SK-MEL-5 (cell line): ENCODE results near the gene RPS15. TPM values are rescaled to one million over a fixed set of nuclear protein-coding genes. Genes with fewer than 3 reads are reported as not detected.

ENCODE experiments used
- DNase-seq: peaks from one replicate; pipeline ENCODE4 v3.0.0-alpha.2; 2016; ENCODE audit warnings: low read depth, low spot score
- in situ Hi-C: cut with HindIII; loops from 2 replicates; pipeline ENCODE4 v1.10.0; 2016; ENCODE audit warnings: low sequenced_read_pairs, high pct_unique_total_duplicates, low pct_unique_long_range_greater_than_20kb
- polyA plus RNA-seq, 2 experiments: library from polyadenylated mRNA; depleted of rRNA; stranded (reverse); fragments of >200 nt; gene quantifications; 2 replicates each; pipeline ENCODE4 v1.2.3, GENCODE V29; 2015
- total RNA-seq: library from RNA; depleted of rRNA; stranded (reverse); fragments of >200 nt; shearing (Covaris generic); gene quantifications from 2 replicates; pipeline ENCODE4 v1.2.3, GENCODE V29; 2014; rRNA removed

RPS15 gene
- 1,300 and 1,363 TPM in 2 replicates for total RNA-seq
- 2,098 and 4,091 TPM in 2 replicates for polyA plus RNA-seq (2015; cell fraction: cytosol; rRNA removed)
- polyA plus RNA-seq (2015; cell fraction: nucleus; rRNA removed): 241 and 356 TPM in 2 replicates

DNA sequence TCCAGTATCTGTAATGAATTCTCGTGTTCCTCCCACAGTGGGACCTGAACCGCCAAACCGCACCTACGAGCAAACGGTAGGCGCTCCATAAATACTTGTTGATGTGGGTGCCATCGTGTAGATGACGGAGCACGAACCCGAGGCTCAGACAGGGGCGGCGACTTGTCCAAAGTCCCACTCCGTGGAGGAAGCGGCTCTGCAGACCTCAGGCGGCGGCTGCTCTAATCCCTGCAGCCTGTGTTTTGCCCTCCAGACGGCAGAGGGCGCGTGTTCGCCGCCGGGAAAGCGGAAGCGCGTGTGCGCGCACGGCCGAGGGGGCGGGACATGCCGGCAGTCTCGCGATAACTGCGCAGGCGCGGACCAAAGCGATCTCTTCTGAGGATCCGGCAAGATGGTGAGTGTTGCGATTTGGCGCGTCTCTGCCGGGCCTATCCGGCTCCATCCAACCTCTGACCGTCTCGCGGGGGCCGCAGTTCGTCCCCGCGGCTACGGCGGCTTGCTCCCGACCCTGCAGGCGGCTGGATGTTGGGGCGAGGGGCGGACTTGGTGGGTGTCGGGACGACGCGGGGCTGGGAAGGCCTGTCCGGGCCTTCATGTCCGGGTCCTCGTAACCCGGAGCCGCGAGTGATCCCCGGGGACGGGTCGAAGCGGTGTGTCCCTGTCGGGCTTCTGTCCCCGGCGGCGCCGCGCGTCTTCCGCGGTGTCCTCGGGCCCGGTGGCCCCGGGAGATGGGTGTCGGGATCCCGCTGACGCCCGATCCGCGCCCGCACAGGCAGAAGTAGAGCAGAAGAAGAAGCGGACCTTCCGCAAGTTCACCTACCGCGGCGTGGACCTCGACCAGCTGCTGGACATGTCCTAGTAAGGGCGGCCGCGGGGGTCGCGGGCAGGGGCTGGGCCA, at the start of gene RPS15:
TSS of gene RPS15 (plus strand) at position 362 of the 898 bp plus-strand sequence. CDS start at position 392, 30 bp downstream.
- peak; percentile 89 for DNase-seq
- in situ Hi-C loops: no loop called here

DNA sequence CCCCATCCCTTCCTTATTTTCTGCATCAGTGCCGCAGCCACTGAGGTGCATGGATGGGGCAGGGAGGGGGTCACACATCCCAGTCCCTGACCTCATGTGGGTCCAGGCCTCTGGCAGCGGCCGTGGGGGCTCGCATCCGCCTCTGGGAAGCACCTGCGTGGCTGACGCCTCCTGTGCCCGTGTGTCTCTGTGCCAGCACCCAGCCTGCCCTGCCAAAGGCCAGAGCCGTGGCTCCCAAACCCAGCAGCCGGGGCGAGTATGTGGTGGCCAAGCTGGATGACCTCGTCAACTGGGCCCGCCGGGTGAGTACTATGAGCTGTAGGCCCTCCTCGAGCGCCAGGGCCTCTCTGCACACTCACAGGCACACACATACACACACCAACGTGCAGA, 49.6 kb upstream of the RPS15 start:
- in situ Hi-C loops: no loop called here
- DNase-seq: no peak

DNA sequence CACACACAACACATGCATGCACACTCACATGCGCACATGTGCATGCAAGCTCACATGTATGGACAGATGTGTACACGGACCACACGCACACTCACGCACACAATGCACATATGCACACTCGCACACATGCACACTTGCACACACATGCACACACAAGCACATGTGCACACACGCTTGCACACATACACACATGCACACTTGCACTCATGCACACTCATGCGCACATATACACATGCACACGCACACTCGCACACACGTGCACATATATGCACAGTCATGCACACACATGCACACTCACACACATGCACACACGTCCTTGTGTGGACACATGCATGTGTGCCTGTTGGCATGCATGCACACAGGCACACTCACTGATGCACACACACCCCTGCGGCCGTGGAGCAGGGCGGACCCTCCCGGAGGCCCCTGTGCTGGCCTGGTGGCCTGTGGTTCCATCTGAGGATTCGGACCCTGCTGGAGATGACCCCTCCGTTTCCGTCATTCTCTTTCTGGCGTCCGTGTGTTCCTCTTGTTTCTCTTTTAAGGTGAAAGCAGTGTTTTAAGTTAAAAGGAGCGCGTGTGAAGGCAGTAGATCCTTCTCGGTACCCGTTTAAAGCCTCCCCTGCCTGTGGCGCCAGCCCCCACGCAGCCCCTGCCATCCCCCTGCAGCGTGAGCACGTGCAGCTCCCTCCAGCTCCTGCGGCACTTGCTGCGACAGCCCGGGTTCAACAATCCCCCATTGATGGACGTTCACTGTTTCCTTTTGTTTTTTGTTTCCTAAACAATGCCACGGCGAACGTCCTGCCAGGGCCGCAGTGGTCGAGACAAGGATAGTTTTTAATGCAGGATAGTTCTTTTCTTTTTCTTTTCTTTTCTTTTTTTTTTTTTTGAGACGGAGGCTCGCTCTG, 48.9 kb upstream of the RPS15 start:
- no peak for DNase-seq
- in situ Hi-C loops: no loop called here

DNA sequence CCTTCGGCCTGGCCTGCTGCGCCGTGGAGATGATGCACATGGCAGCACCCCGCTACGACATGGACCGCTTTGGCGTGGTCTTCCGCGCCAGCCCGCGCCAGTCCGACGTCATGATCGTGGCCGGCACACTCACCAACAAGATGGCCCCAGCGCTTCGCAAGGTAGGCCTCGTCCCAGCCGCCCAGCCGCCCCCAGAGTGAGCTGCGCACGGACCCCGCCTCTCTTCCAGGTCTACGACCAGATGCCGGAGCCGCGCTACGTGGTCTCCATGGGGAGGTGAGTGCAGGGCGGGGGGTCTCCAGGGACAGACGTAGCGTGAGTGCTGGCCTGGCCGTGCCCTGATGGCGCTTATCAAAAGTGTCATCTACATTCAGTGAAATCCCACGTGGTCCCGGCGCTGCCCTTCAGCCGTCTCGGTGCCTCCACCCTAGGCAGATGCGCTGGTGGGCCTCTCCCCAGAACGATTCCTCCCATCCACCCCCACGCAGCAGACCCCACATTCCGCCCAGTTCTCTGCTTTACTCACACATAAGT, 47.2 kb upstream of the RPS15 start:
- in situ Hi-C loops: no loop called here
- DNase-seq: no peak

DNA sequence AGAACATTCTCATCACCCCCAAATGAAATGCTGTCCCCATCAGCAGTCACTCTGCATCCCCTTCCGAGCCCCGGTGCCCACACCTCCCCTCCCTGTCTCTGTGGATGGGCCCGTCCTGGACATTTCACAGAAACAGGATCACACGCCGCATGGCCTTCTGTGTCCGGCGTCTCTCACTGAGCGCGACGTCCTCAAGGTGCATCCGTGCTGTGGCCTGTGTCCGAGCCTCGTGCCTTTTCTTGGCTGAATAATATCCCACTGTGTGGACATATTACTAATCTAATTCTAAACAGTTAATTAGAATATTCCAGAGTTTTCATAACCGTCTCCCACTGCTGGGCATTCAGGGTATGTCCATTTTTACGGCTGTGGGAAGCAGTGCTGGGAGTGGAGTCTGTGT, 45.8 kb upstream of the RPS15 start:
- in situ Hi-C loops: no loop called here
- DNase-seq: no peak

DNA sequence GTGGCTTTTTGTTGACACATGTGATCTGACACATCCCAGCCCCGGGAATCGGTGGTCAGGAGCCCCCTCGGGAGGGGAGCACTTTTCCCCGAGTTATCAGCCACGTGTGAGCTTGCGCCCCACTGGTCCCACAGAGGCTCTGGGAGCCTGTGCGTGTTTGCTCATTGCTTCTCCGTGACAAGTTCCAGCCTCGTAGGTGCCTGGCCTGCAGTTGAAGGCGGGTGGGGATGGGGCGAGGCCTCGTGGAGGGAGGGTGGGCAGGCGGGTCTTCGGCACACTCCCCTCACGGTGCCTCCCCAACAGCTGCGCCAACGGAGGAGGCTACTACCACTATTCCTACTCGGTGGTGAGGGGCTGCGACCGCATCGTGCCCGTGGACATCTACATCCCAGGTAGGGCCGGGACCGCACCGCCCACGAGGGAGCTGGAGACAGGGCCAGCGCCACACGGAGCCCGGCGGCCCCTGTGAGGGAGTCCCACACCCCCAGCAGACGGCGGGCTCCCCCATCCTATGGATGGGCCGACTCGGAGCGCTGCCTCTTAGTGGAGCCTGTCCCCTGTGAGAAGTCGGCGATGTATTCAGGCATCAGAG, 45.2 kb upstream of the RPS15 start:
- no peak for DNase-seq
- in situ Hi-C loops: no loop called here

DNA sequence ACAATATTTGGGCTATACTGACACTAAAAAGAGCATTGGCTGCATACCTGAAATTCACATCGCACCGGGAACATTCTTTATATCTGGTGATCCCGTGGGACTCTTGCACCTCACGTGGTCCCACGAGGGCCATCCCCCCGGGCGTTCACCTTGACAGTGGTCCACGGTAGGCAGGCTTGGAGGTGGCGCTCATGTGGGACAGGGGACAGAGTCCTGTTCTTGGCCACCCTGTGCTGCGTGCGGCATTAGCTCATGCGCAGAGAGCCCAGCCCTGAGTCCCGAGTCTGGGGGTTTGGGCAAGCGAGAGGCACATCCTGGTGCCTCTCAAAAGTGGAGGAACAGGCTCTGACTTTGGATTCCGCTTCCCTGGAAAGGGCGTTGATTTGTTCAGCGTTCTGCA, 44.4 kb upstream of the RPS15 start:
- DNase-seq: no peak

DNA sequence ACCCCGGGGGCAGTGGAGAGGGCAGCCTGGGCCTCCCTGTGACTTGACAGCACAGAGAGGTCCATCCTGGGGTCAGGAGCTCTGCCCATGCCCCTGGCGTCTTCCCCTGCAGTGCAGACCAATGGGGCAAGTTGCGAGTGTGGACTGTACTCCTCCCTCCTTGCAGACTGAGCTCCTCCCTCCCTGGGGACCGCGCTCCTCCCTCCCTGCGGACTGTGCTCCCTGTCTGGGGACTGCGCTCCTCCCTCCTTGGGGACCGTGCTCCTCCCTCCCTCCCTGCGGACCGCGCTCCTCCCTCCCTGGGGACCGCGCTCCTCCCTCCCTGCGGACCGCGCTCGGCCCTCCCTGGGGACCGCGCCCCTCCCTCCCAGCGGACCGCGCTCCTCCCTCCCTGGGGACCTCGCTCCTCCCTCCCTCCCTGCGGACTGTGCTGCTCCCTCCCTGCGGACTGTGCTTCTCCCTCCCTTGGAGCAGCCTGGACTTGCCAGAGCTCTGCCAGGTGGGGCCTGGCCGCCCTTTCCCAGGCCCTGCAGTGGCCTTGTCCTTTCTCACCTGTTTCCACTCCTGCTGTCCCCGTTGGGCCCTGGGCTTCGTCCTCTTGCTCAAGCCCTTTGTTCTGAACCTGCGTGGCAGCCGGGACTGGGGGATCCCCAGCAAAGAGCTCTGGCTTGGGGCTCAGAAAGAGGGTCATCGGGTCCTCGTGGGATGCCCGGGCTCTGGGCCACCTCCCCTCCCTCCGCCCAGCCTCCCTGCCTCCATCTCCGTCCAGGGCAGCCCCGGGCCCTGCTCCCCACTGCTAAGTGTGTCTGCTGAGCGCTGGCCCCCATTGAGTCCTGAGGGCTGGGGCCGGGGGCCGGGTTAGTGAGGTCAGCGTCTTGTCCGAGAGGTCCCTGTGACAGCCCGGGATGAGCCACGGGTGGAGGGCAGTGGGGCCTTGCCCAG, 43.7 kb upstream of the RPS15 start:
- DNase-seq: no peak
- in situ Hi-C loops: no loop called here

More for the DNA sequence above, 44.4 kb upstream of the RPS15 start:
- in situ Hi-C loops: no loop called here

DNA sequence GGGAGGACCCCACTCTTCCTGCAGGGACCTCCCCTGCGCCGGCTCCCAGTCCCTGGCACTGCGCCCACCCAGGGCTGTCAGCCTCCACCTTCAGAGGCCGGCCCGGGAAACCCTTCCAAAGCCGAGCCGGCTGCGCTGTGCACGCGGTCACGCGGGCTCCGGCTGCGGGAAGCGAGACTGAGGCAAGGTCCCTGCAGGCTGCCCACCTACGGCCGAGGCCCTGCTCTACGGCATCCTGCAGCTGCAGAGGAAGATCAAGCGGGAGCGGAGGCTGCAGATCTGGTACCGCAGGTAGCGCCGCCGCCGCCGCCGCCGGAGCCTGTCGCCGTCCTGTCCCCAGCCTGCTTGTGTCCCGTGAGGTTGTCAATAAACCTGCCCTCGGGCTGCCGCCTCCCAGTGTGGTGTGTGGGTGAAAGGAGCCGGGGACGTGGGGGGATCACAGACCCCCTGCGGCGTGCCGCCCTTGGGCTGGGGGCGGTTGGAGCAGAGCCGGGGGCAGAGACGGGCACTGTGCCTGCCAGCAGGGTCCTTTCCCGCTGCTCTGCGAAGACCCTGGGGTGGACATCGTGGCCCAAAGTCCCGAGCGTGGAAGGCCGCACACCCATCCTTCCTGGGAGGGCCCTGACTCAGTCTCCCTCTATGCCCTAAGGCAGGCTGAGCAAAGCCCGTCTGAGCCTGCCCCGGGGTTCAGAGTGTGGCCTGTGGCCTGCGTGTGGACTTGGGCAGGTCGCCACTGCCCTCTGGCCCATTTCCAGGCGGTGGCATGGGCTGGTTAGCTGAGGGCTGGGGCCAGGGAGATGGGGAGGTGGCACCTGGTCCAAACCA, 42.8 kb upstream of the RPS15 start:
- in situ Hi-C loops: no loop called here
- DNase-seq: no peak

DNA sequence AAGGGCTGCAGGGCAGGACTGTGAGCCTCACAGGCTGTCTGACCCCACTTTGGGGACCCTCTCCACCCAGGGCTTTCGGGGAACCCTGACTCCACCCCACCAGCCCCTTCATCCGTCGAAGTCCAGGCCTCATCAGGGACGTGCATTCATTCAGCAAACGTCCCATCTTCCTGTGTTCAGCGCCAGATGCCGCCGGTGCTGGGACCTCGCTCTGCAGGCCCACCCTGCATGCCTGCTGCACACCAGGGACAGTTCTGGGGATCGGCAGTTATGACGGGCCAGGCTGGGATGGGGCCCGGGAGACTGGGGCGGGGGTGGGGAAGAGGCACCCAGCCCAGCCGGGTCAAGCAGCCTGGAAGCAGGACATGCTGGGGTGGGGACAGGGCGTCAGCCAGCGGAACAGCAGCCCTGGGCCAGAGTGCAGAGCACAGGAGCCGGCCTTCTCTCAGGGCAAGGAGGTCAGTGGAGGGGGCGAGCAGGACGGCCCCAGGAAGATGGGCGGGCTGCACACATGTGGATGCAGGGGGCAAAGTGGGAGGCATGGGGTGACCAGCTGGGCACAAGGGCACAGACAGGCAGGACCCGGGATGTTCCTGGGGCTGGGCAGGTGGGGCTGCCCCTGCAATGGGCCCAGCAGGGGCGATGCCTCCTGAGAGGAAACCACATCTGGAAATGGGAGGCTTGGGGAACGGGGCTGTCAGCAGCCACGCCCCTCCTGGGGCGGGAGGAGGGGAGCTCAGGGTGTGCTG, 42.0 kb upstream of the RPS15 start:
- no peak for DNase-seq
- in situ Hi-C loops: no loop called here

DNA sequence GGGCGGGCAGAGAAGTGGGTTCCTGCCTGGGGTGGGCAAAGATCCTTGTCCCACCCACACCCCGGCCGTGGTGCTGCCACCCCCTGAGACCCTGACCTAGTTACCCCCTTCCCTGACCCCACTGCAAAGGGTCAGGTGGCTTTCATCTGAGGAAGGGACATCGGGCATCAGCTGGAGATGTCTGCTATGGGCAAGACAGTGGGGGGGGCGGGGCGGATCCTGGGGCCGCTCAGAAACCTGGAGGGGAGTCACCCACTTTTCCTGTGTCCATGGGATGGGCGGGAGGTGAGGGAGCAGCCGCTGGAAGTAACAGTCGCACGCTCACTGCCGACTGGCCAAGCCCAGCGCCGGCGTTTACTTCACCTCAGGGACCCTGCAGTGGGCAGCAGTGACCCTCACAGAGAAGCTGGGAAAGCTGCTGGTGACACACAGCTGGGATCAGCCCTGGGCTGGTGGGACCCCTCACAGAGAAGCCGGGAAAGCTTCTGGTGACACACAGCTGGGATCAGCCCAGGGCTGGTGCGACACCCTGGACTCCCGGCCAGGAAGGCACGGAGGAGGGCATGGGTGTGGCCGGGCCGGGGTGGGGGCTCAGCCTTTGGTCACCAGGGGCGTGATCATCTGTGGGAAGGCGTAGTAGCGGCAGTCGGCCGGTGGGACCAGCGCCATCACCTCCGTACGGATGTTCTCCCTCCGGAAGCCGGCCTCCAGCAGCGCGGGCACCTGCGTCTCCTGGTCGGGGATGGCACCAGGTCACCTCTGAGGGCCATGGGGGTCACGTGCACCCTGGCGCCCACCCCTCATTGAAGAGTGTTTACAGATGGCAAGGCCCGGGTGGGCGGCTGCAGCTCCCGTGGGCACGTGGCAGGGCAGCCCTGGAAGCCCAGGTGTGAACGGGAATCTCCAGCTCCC, 41.2 kb upstream of the RPS15 start:
- no peak for DNase-seq

DNA sequence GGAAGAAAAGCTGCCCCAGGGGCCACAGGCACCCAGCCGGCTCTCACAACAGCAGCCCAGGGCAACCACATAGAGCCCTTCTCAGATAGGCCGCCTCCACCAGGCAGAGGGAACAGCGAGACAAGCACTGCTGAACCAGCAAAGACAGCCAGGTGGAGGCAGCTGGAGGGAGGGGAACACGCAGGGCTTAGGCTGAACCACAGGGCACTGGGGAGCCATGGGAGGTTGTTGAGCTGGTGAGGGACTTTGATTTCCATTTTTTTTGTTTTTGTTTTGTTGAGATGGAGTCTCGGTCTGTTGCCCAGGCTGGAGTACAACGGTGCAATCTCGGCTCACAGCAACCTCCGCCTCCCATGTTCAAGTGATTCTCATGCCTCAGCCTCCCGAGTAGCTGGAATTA, 40.4 kb upstream of the RPS15 start:
- DNase-seq: no peak
- in situ Hi-C loops: no loop called here

More for the DNA sequence above, 41.2 kb upstream of the RPS15 start:
- in situ Hi-C loops: no loop called here

DNA sequence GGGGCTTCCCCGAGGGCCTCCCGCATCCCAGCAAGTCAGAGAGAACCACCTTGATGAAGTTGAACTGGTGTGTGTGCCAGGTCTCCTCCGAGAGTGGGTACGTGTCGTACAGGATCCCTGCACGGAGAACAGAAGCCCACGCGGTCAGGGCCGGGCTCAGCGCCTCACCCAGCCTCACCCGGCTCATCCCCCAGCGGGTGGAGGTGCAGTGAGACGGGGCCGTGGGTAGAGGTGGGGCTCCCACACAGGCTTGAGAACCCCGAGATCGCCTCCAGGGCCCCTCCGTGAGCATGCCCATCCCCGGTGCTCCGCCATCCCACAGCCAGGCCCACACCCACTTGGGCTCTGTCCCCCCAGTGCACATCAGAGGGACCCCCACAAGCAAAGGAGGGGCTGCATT, 39.1 kb upstream of the RPS15 start:
- DNase-seq: no peak
- in situ Hi-C loops: no loop called here

DNA sequence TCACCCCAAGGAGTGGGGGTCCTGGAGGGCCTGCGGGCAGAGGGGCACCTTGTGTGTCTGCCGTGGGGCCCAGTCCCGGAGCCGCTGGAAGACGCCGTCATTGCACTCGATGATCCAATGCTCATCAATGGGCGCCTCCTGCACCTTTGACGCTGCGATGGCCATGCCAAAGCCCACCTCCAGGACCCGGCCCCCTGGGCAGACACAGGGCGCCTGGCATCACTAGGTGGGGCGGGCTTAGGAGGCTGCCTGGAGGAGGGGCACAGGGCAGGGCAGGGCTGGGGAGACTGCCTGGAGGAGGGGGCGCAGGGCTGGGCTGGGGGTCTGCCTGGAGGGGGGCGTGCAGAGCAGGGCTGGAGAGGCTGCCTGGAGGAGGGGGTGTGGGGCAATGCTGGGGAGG, 38.5 kb upstream of the RPS15 start:
- DNase-seq: no peak
- in situ Hi-C loops: no loop called here
